Measurements from ENCODE around the gene MMUT.
A peak's percentile ranks its signal among the peaks of the same experiment; 100 is the strongest.
"Not testable (repeated sequence)": the region's sequence is repeated elsewhere in the genome, so short reads cannot be mapped to it uniquely, and the experiment has no call there.

The MMUT gene

GRCh38 chr6:49462927-49463611 is at the start of gene MMUT, which contains the start of gene CENPQ:
Gene MMUT, minus strand, starts transcription at chr6:49463253. Its CDS starts 3,787 bp downstream, at chr6:49459466.
Gene CENPQ, plus strand, starts transcription at chr6:49463370. Its CDS starts 6,807 bp downstream, at chr6:49470177.
- peak; percentile 95 for FAIRE-seq

- FAIRE-seq = no peak
Measured at GRCh38 chr6:49509342-49509741, 46.3 kb upstream of the MMUT start.

GRCh38 chr6:49506569-49507111 is 43.6 kb upstream of the MMUT start:
- no peak for FAIRE-seq

- FAIRE-seq = no peak
Measured at GRCh38 chr6:49504666-49505065, 41.6 kb upstream of the MMUT start.

- FAIRE-seq = no peak
Measured at GRCh38 chr6:49499623-49500022, 36.6 kb upstream of the MMUT start, which contains the start of gene GLYATL3. Gene GLYATL3, plus strand, starts transcription at chr6:49499923. Its CDS starts 12,068 bp downstream, at chr6:49511991.

- no peak for FAIRE-seq
Measured at GRCh38 chr6:49499126-49499525, 36.1 kb upstream of the MMUT start.

- FAIRE-seq = no peak
Measured at GRCh38 chr6:49497304-49497703, 34.3 kb upstream of the MMUT start.

- no peak for FAIRE-seq
Measured at GRCh38 chr6:49490633-49491032, 27.6 kb upstream of the MMUT start.

GRCh38 chr6:49483380-49483779 is 20.3 kb upstream of the MMUT start:
- FAIRE-seq = not testable (repeated sequence)

- not testable (repeated sequence) for FAIRE-seq
Measured at GRCh38 chr6:49481846-49482245, 18.8 kb upstream of the MMUT start.

- FAIRE-seq = no peak
Measured at GRCh38 chr6:49479308-49479970, 16.4 kb upstream of the MMUT start.

GRCh38 chr6:49476564-49476963 is 13.5 kb upstream of the MMUT start:
- not testable (repeated sequence) for FAIRE-seq

GRCh38 chr6:49468042-49468441 is 5.0 kb upstream of the MMUT start:
- FAIRE-seq = no peak

- no peak for FAIRE-seq
Measured at GRCh38 chr6:49464691-49465090, 1.6 kb upstream of the MMUT start.

GRCh38 chr6:49463612-49463967 is 537 bp upstream of the MMUT start:
- FAIRE-seq = no peak

GRCh38 chr6:49462599-49462926 is 490 bp downstream of the MMUT start:
- FAIRE-seq = no peak

- FAIRE-seq = no peak
Measured at GRCh38 chr6:49462071-49462470, 982 bp downstream of the MMUT start.

- no peak for FAIRE-seq
Measured at GRCh38 chr6:49457771-49458170, 5.3 kb downstream of the MMUT start.

- FAIRE-seq = no peak
Measured at GRCh38 chr6:49454787-49455709, 8.0 kb downstream of the MMUT start.

GRCh38 chr6:49453221-49453620 is 9.8 kb downstream of the MMUT start:
- FAIRE-seq = peak; percentile 68

GRCh38 chr6:49430866-49431265 is 32.2 kb downstream of the MMUT start:
- FAIRE-seq = no peak

GRCh38 chr6:49430187-49430586 is 32.9 kb downstream of the MMUT start:
- FAIRE-seq = no peak

GRCh38 chr6:49423817-49424216 is 39.2 kb downstream of the MMUT start:
- FAIRE-seq = peak; percentile 88
